H9 (cell line): ENCODE data around the gene VRK3. TPM values are rescaled to one million over a fixed set of nuclear protein-coding genes. Genes with fewer than 3 reads are reported as not detected.
A peak's percentile ranks its signal among the peaks of the same experiment; 100 is the strongest.

Experiments used
- DNase-seq: peaks from one replicate; pipeline ENCODE4 v3.0.0-alpha.2; 2017
- H2AFZ ChIP-seq: one replicate; pipeline ENCODE4 v1.6.1; 2013; ENCODE audit warnings: mild to moderate bottlenecking, low read length, control low read depth, moderate library complexity
- H2AK5ac ChIP-seq: 2 replicates; pipeline ENCODE4 v1.6.1; 2013; ENCODE audit warnings: low read length, control low read depth, mixed read lengths; ENCODE audit not compliant: insufficient read length
- H2BK120ac ChIP-seq: one replicate; pipeline ENCODE4 v1.6.1; 2013; ENCODE audit warnings: low read depth, mild to moderate bottlenecking, low read length, control low read depth, inconsistent platforms; ENCODE audit not compliant: poor library complexity, severe bottlenecking
- H2BK12ac ChIP-seq: 2 replicates; pipeline ENCODE4 v1.6.1; 2013; ENCODE audit warnings: low read length, control low read depth, mixed read lengths, low read depth; ENCODE audit not compliant: insufficient read length
- H2BK15ac ChIP-seq: 2 replicates; pipeline ENCODE4 v1.6.1; 2013; ENCODE audit warnings: low read depth, low read length, control low read depth
- H2BK20ac ChIP-seq: one replicate; pipeline ENCODE4 v1.6.1; 2013; ENCODE audit warnings: low read depth, mild to moderate bottlenecking, low read length, control low read depth, inconsistent platforms; ENCODE audit not compliant: poor library complexity, severe bottlenecking
- H2BK5ac ChIP-seq: 2 replicates; pipeline ENCODE4 v1.6.1; 2013; ENCODE audit warnings: low read length, control low read depth, mixed read lengths; ENCODE audit not compliant: insufficient read length
- H3K14ac ChIP-seq: 2 replicates; pipeline ENCODE4 v1.6.1; 2013; ENCODE audit warnings: low read length, control low read depth; ENCODE audit not compliant: insufficient read depth
- H3K18ac ChIP-seq: 2 replicates; pipeline ENCODE4 v1.6.1; 2013; ENCODE audit warnings: low read depth, mild to moderate bottlenecking, mixed read lengths, low read length, control low read depth; ENCODE audit not compliant: insufficient read length
- H3K23ac ChIP-seq: 2 replicates; pipeline ENCODE4 v1.6.1; 2013; ENCODE audit warnings: low read length, control low read depth, mixed read lengths, low read depth; ENCODE audit not compliant: insufficient read length
- H3K23me2 ChIP-seq: 2 replicates; pipeline ENCODE4 v1.6.1; 2013; ENCODE audit warnings: low read depth, mild to moderate bottlenecking, mixed read lengths, low read length, control low read depth; ENCODE audit not compliant: insufficient read length, poor library complexity, severe bottlenecking
- H3K27ac ChIP-seq: 2 replicates; pipeline ENCODE4 v1.5.1; 2013; ENCODE audit warnings: low read length, control low read depth, mixed read lengths, low read depth; ENCODE audit not compliant: insufficient read length
- H3K27me3 ChIP-seq: 2 replicates; pipeline ENCODE4 v1.6.1; 2013; ENCODE audit warnings: low read length, control low read depth, inconsistent platforms; ENCODE audit not compliant: insufficient read depth
- H3K4ac ChIP-seq: 2 replicates; pipeline ENCODE4 v1.6.1; 2013; ENCODE audit warnings: low read depth, mild to moderate bottlenecking, control low read depth, inconsistent platforms, low read length, moderate library complexity
- H3K4me1 ChIP-seq: 2 replicates; pipeline ENCODE4 v1.6.1; 2013; ENCODE audit warnings: low read length, control low read depth, inconsistent platforms; ENCODE audit not compliant: insufficient read depth
- H3K4me2 ChIP-seq: 2 replicates; pipeline ENCODE4 v1.6.1; 2013; ENCODE audit warnings: low read length, control low read depth, mixed read lengths; ENCODE audit not compliant: insufficient read length, insufficient read depth
- H3K56ac ChIP-seq: 2 replicates; pipeline ENCODE4 v1.6.1; 2013; ENCODE audit warnings: low read depth, mild to moderate bottlenecking, mixed read lengths, low read length, control low read depth; ENCODE audit not compliant: insufficient read length
- H3K79me1 ChIP-seq: 2 replicates; pipeline ENCODE4 v1.6.1; 2013; ENCODE audit warnings: low read depth, mild to moderate bottlenecking, moderate library complexity, low read length, control low read depth, inconsistent platforms; ENCODE audit not compliant: insufficient read depth, poor library complexity, severe bottlenecking
- H3K79me2 ChIP-seq: 2 replicates; pipeline ENCODE4 v1.6.1; 2013; ENCODE audit warnings: low read length, control low read depth, inconsistent platforms; ENCODE audit not compliant: insufficient read depth
- H3K9ac ChIP-seq: 2 replicates; pipeline ENCODE4 v1.6.1; 2013; ENCODE audit warnings: low read length, control low read depth, mixed read lengths; ENCODE audit not compliant: insufficient read length; ENCODE audit errors: extremely low read depth
- H3K9me3 ChIP-seq: one replicate; pipeline ENCODE4 v1.6.1; 2013; ENCODE audit warnings: low read depth, low read length, inconsistent platforms; ENCODE audit not compliant: control insufficient read depth
- H3T11ph ChIP-seq: one replicate; pipeline ENCODE4 v1.6.1; 2013; ENCODE audit warnings: mild to moderate bottlenecking, low read length, control low read depth, inconsistent platforms
- H4K20me1 ChIP-seq: one replicate; pipeline ENCODE4 v1.6.1; 2013; ENCODE audit not compliant: control insufficient read depth, insufficient read length, insufficient read depth
- H4K5ac ChIP-seq: 2 replicates; pipeline ENCODE4 v1.6.1; 2013; ENCODE audit warnings: low read depth, mild to moderate bottlenecking, mixed read lengths, low read length, control low read depth; ENCODE audit not compliant: insufficient read length
- H4K8ac ChIP-seq: replicated peaks from 2 replicates; pipeline ENCODE4 v1.6.1; 2013; ENCODE audit warnings: low read length, control low read depth, mixed read lengths, low read depth; ENCODE audit not compliant: insufficient read length
- H4K91ac ChIP-seq: 2 replicates; pipeline ENCODE4 v1.6.1; 2013; ENCODE audit warnings: low read depth, mild to moderate bottlenecking, moderate library complexity, mixed read lengths, low read length, control low read depth; ENCODE audit not compliant: insufficient read length
- H3K27ac Mint-ChIP-seq, 3 experiments: 2 replicates in 2 of 3; 3 replicates in 1 of 3; pipeline ENCODE4 v1.8.0; 2020 to 2021; ENCODE audit warnings: mixed read lengths in 3 of 3, mild to moderate bottlenecking in 1 of 3, moderate library complexity in 1 of 3
- H3K27me3 Mint-ChIP-seq: 2 replicates; pipeline ENCODE4 v1.8.0; 2021; ENCODE audit warnings: low read depth, mild to moderate bottlenecking, moderate library complexity, mixed read lengths
- H3K36me3 Mint-ChIP-seq, 3 experiments: 2 replicates in 2 of 3; 3 replicates in 1 of 3; pipeline ENCODE4 v1.8.0; 2020 to 2021; ENCODE audit warnings: low read depth in 3 of 3, mixed read lengths in 3 of 3; ENCODE audit not compliant: insufficient read depth in 1 of 3
- H3K4me1 Mint-ChIP-seq, 2 experiments: 2 replicates each; pipeline ENCODE4 v1.8.0; 2020; ENCODE audit warnings: mixed read lengths in 2 of 2
- H3K4me3 Mint-ChIP-seq, 2 experiments: 2 replicates in 1 of 2; 3 replicates in 1 of 2; pipeline ENCODE4 v1.8.0; 2020 to 2021; ENCODE audit warnings: mild to moderate bottlenecking in 2 of 2, mixed read lengths in 2 of 2, moderate library complexity in 1 of 2
- H3K9me3 Mint-ChIP-seq, 2 experiments: 2 replicates in 1 of 2; 3 replicates in 1 of 2; pipeline ENCODE4 v1.8.0; 2020; ENCODE audit warnings: mild to moderate bottlenecking in 2 of 2, mixed read lengths in 2 of 2, moderate library complexity in 1 of 2
- WGBS: extraction: QIAGEN DNeasy Blood & Tissue Kit; methylation state at CpG from one replicate; pipeline ENCODE4 v1.1.7; 2013; ENCODE audit warnings: missing lambda C conversion rate, low lambda C conversion rate, mixed read lengths; ENCODE audit not compliant: insufficient read length; ENCODE audit errors: extremely low coverage; 5-methylcytosine and 5-hydroxymethylcytosine counted together
- total RNA-seq: library from RNA; stranded (reverse); gene quantifications from 2 replicates; pipeline ENCODE4 v1.2.1, GENCODE V29; 2021
- TF ChIP-seq, protein P1 (sequence below): fragments of 200-600 bp; sonication (generic); conservative IDR thresholded peaks from 3 replicates; pipeline ENCODE4 v1.8.0; 2021; ENCODE audit warnings: antibody characterized with exemption, mild to moderate bottlenecking

VRK3 gene
- total RNA-seq, 1 experiment from 2014 or later: 33.5 TPM

- Mint-ChIP-seq H3K27ac (no peak overlapping the region), H3K27me3 (peaks cover 6% of the 10 kb centered on the region), H3K9me3 (peaks cover 72 to 74% of the 10 kb centered on the region in 2 experiments), H3K4me3 (no peak overlapping the region), H3K4me1 (peaks cover 3 to 6% of the 10 kb centered on the region in 2 experiments; a peak in 3 of 4 replicates), H3K36me3 (peaks cover 66 to 70% (median 68%) of the 10 kb centered on the region in 3 experiments)
- Histone ChIP-seq H2BK12ac (no peak overlapping the region), H2AK5ac (no peak overlapping the region), H3K23ac (no peak overlapping the region), H4K91ac (no peak overlapping the region), H3K27me3 (no peaks in the 10 kb centered on the region), H2BK15ac (no peak overlapping the region), H4K5ac (no peak overlapping the region), H3K4me1 (no peaks in the 10 kb centered on the region), H3K9me3 (peaks cover 67% of the 10 kb centered on the region), H2BK20ac (no peak overlapping the region), H3T11ph (no peak overlapping the region), H2BK120ac (no peak overlapping the region), H3K14ac (no peak overlapping the region), H4K20me1 (no peaks in the 10 kb centered on the region), H3K79me1 (no peaks in the 10 kb centered on the region), H4K8ac (no peak overlapping the region), H3K9ac (no peak overlapping the region), H3K56ac (no peak overlapping the region), H2BK5ac (no peak overlapping the region), H3K18ac (no peak overlapping the region), H3K27ac (no peak overlapping the region), H3K23me2 (no peaks in the 10 kb centered on the region), H2AFZ (no peak overlapping the region), H3K4ac (no peak overlapping the region), H3K4me2 (no peak overlapping the region), H3K79me2 (no peaks in the 10 kb centered on the region)
- DNase-seq: no peak
- no CpG with 5 or more reads among the region's 14 CpGs for WGBS
- TF ChIP-seq, protein P1, sequence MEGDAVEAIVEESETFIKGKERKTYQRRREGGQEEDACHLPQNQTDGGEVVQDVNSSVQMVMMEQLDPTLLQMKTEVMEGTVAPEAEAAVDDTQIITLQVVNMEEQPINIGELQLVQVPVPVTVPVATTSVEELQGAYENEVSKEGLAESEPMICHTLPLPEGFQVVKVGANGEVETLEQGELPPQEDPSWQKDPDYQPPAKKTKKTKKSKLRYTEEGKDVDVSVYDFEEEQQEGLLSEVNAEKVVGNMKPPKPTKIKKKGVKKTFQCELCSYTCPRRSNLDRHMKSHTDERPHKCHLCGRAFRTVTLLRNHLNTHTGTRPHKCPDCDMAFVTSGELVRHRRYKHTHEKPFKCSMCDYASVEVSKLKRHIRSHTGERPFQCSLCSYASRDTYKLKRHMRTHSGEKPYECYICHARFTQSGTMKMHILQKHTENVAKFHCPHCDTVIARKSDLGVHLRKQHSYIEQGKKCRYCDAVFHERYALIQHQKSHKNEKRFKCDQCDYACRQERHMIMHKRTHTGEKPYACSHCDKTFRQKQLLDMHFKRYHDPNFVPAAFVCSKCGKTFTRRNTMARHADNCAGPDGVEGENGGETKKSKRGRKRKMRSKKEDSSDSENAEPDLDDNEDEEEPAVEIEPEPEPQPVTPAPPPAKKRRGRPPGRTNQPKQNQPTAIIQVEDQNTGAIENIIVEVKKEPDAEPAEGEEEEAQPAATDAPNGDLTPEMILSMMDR: peak; percentile 78
Measured at GRCh38 chr19:50046649-50047503, 21.7 kb upstream of the VRK3 start.
